Measurements from ENCODE around the gene AFM. TPM values are rescaled to one million over a fixed set of nuclear protein-coding genes. Genes with fewer than 3 reads are reported as not detected.

The AFM gene
- total and polyA plus RNA-seq, 10 of the 15 experiments (the other 5 are each of a cell fraction or from before 2014, with no cell fraction given), result not detected

DNA sequence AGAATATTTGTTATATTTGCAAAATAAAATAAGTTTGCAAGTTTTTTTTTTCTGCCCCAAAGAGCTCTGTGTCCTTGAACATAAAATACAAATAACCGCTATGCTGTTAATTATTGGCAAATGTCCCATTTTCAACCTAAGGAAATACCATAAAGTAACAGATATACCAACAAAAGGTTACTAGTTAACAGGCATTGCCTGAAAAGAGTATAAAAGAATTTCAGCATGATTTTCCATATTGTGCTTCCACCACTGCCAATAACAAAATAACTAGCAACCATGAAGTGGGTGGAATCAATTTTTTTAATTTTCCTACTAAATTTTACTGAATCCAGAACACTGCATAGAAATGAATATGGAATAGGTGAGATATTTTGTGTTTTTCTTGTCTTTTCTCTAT lies 45.6 kb upstream of the AFM start, which contains the start of gene AFP (continued):
- TF ChIP-seq, protein P1, sequence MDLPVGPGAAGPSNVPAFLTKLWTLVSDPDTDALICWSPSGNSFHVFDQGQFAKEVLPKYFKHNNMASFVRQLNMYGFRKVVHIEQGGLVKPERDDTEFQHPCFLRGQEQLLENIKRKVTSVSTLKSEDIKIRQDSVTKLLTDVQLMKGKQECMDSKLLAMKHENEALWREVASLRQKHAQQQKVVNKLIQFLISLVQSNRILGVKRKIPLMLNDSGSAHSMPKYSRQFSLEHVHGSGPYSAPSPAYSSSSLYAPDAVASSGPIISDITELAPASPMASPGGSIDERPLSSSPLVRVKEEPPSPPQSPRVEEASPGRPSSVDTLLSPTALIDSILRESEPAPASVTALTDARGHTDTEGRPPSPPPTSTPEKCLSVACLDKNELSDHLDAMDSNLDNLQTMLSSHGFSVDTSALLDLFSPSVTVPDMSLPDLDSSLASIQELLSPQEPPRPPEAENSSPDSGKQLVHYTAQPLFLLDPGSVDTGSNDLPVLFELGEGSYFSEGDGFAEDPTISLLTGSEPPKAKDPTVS (IDR thresholded peaks at IDR 0.05; ENCODE audit: low read depth, low read length), result no peak
- no peak for TF ChIP-seq EGR1 (IDR thresholded peaks at IDR 0.05; ENCODE audit: borderline replicate concordance in 1 of 2, low read depth in 2 of 2, low read length in 2 of 2)
- no peak for TF ChIP-seq IRF4 (IDR thresholded peaks at IDR 0.05; ENCODE audit: low read depth, low read length)
- TF ChIP-seq, protein P2, sequence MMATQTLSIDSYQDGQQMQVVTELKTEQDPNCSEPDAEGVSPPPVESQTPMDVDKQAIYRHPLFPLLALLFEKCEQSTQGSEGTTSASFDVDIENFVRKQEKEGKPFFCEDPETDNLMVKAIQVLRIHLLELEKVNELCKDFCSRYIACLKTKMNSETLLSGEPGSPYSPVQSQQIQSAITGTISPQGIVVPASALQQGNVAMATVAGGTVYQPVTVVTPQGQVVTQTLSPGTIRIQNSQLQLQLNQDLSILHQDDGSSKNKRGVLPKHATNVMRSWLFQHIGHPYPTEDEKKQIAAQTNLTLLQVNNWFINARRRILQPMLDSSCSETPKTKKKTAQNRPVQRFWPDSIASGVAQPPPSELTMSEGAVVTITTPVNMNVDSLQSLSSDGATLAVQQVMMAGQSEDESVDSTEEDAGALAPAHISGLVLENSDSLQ (IDR thresholded peaks at IDR 0.05), result no peak
- no peak for TF ChIP-seq HDAC6 (IDR thresholded peaks at IDR 0.05; ENCODE audit: unreplicated experiment)
- TF ChIP-seq POLR2A (IDR thresholded peaks at IDR 0.05; ENCODE audit: low read depth, low read length), result no peak
- TF ChIP-seq TCF7 (IDR thresholded peaks at IDR 0.05; ENCODE audit: borderline replicate concordance), result no peak
- TF ChIP-seq CBX5 (IDR thresholded peaks at IDR 0.05; ENCODE audit: low read depth), result no peak
- no peak for TF ChIP-seq KDM1A (IDR thresholded peaks at IDR 0.05; ENCODE audit: borderline replicate concordance)
- no peak for TF ChIP-seq BRCA1 (IDR thresholded peaks at IDR 0.05; ENCODE audit: low read depth, low read length)
- TF ChIP-seq GATAD2B (conservative IDR thresholded peaks at IDR 0.05; ENCODE audit: low read depth), result no peak
